Stimulated activated CD8-positive, alpha-beta memory T cell treated with anti-CD3 and anti-CD28 coated beads, Interleukin-12 subunit alpha, Interleukin-12 subunit beta, amount 100 ng/mL, for 24 hours (primary cell): Measurements from ENCODE around the gene TNNC2.
"Not testable (repeated sequence)": the region's sequence is repeated elsewhere in the genome, so short reads cannot be mapped to it uniquely, and the experiment has no call there.

Experiments
- DNase-seq: peaks from one replicate; pipeline ENCODE4 v3.0.0-alpha.2; 2020; ENCODE audit errors: extremely low read depth

Gene TNNC2

DNA sequence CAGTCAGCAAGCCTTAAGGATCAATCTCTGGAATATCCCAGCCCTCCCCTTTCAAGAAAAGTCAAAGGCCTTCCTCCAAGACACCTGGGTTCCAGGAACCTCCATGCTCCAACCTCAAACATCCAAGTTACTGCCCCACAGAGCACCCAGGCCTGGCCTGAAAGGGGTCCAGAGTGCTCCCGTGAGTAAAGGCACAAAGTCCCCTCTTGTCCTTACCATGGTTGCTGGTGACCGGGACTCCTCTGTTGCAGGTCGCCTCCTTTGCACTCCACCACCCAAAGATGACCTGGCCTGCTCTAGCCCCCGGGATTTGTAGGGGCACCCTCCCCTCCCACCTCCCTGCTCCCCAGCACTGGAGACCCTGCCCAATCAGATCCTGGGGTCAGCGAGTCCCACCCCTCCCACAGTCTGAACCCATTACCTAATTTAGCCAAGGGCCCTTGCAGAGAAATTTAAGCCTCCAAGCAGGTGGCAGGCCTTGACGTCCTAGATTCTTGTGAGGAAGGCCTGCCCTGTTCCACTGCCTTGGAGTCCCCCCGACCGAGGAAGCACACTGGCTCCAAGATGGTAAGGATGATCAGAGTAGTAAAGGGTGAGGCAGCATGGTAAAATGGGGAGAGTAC is at the start of gene TNNC2:
Gene TNNC2 (minus strand): TSS at position 283 of the 623 bp plus-strand sequence. CDS start 64 bp downstream, at position 219.
- no peak for DNase-seq

DNA sequence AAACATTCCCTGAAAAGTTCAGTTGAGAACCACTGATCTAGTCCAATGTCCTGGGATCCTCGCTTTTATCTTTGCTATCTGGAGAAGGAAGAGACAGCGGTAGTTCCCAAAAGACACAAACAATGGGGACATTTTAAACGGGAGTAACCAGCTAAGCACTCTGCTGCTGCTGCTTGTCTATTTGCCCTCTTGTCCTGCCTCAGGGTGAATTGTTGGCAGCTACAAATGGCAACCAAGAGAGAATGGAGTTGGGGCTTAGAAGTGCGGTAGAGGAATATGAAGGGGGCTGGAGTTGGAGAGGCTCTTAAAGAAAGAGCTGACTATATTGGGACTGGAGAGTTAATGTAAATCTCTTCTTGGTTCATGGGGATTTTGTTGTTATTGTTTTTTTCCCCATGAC is 47.5 kb upstream of the TNNC2 start:
- DNase-seq, result no peak

DNA sequence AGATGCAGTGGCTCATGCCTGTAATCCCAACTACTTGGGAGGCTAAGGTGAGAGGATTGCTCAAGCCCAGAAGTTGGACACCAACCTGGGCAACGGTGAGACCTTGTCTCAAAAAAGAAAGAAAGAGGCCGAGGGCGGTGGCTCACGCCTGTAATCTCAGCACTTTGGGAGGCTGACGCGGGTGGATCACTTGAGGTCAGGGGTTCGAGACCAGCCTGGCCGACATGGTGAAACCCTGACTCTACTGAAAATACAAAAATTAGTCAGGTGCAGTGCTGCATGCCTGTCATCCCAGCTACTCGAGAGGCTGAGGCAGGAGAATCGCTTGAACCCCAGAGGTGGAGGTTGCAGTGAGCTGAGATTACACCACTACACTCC is 47.0 kb upstream of the TNNC2 start:
- DNase-seq, result not testable (repeated sequence)

DNA sequence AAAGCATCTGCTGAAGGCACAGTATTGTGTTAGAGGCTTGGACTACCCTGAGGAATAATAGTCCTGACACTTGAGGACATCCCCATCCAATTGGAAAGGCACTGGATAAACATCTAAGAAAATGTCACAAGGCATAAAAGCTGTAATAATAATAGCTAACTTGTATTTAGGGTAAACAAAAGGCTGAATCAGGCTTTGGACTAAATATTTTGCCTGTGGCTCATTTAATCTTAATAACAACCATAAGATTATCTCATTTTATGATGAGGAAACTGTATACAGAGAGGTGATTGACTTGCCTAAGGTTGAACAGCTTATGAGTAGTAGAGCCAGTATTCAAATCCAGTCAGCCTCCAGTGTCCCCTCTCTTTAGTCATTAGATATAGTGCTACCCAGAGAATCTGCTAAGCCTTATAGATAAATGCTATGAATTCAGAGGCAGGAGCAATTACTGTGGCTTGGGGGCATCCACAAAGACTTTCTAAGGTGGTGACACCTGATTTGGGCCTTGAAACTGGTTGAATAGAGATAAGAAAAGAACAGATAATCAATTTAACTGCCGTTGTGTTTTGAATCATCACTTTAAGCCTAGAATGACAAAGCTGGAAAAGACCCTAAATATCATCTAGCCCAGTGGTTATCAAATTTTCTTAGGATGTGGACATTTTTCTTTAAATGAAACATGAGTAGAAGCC is 46.4 kb upstream of the TNNC2 start:
- DNase-seq, result no peak

DNA sequence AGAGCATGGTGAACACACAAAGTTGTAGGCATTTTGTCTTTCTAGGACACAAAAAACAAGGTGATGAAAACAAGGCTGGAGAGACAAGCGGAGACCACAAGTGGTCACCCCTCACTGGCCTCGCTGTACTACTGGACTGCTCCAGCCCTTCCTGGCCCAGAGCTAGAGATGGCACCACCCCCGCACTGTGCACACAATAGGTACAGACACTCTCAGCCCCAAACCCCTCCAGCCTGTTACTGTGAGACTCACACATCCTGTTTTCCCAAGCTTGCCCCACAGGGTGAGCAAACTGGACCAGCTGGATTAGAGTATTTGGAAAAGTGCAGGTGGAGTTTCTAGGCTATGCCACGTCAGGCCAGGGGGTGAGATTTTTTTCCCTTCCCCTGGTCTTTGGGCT is 45.5 kb upstream of the TNNC2 start:
- DNase-seq, result no peak

DNA sequence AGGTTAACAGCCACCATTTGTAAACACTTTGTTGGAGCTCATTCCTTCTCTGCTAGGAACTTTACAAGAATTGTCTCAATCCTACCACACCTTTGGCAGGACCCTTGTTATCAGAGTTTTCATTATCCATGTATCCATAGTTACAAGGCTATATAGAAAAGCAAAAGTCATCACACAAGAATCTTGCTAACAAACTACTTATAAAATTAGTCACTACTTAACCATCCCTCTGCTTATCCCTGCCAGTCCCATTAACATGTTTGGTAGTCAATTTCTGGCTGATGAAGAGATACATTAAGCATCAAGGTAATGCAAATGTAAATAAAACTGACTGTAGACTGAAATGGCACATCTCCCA is 40.7 kb upstream of the TNNC2 start:
- DNase-seq, result no peak

DNA sequence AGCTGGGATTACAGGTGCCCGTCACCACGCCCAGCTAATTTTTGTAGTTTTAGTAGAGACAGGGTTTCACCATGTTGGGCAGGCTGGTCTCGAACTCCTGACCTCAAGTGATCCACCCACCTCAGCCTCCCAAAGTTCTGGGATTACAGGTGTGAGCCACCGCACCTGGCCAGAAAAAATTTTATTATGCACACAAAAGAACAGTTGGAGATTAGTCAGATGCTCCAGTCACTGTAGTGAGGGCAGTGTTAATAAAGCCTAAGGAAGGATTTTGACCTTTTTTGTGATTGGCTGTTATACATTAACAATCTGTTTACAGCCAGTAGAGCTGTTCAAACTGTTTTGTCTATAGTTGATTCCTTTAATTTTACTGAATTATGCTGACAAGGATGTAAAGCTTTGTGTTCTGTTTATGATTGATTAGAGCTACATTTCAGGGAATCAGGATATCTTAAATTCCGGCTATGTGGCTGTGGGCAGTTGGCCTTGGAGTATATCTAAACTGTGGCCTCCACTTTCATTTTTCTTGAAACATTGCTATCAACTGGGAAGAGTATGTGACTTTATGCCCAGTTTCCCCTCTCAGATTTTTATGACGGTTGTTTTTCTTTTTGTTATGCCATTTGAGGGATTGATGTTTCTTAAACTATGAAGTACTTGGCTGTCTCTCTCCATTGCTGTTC is 40.2 kb upstream of the TNNC2 start:
- DNase-seq, result no peak

DNA sequence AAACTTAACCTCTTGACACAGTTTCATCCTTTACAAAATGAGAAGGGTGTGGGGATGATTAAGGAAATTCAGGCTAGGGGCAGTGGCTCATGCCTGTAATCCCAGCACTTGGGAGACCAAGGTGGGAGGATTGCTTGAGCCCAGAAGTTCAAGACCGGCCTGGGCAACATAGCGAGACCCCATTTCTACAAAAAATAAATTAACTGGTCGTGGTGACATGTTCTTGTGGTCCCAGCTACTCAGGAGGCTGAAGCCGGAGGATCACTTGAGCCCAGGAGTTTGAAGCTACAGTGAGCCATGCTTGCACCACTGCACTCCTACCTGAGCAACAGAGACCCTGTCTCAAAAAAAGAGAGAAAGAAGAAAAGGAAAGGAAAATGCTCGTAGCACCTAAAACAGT is 39.3 kb upstream of the TNNC2 start:
- no peak for DNase-seq

DNA sequence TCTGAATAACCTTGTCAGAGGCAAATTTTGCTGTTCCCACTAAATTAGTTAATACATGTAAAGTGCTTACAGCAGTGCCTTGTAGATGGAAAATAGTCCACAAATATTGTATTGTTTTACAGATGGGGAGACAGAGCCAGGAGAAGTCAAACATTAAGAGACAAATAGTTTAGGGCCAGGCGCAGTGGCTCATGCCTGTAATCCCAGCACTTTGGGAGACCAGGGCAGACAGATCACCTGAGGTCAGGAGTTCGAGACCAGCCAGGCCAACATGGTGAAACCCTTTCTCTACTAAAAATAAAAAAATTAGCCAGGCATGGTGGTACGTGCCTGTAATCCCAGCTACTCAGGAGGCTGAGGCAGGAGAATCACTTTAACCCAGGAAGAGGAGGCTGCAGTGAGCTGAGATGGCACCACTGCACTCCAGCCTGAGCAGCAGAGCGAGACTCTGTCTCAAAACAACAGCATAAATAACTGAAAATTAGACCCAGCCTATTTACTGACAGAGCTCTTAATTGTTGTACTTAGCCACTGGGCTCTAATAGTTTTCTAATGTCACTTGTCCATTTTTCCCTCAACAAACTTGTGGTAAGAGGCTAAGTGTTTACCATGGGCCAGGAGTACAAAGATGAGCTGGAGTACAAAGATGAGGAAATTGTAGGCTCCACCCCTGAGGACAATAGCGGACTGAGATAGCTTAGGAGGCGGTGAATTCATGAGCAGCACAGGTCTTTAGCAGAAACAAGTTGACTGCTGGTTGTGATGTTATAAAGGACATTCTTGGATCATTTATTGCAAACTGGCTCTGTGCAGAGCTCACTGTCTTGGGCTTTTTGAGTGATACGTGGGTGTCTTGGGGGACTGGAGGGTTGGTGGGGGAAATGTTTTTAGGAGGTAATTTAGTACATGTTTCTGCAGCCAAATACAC is 36.7 kb upstream of the TNNC2 start:
- DNase-seq, result no peak

DNA sequence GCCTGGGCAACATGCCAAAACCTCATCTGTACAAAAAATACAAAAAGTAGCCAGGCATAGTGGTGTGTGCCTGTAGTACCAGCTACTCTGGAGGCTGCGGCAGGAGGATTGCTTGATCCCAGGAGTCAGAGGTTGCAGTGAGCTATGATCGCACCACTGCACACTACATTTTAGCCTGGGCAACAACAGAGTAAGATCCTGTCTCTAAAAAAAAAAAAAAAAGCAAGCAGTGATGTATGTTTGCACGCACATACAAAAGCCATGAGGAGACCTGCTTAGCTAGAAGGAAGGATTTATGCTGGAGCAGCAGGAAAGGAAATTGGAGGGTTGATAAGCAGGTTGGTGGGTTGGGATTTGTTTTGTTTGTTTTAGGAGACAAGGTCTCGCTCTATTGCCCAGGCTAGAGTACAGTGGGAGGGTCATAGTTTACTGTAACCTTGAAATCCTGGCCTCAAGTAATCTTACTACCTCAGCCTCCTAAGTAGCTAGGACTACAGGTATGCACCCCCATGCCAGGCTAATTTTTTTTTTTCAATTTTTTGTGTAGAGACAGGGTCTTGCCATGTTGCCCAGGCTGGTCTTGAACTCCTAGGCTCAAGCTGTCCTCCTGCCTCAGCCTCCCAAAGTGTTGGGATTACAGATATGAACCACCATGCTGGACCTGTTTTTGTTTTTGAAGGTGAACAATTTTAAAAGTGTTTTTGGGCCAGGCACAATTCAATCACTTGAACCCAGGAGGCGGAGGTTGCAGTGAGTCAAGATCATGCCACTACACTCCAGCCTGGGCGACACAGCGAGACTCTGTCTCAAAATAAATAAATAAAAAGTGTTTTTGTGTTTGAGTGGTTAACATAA is 34.3 kb upstream of the TNNC2 start:
- no peak for DNase-seq

DNA sequence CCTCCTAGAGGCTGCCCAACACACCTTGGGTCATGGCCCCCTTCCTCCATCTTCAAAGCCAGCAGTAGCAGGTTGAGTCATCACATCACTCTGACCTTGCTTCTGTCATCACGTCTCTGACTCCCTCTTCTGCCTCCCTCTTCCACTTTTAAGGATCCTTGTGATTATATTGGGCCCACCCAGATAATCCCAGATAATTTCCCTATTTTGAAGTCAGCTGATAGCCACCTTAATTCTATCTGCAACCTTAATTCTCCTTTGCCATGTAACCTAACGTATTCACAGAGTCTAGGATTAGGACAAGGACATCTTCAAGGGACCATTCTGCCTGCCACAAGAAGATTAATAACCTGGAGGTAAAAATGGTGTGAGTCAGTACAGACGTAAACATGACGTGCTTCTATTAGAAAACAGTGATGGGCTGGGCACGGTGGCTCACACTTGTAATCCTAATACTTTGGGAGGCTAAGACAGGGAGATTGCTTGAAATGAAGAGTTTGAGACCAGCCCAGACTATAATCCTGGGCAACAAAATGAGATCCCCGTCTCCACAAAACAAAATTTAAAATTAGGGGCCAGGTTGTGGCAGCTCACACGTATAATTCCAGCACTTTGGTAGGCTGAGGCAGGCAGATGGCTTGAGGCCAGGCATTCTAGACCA is 33.6 kb upstream of the TNNC2 start:
- DNase-seq, result no peak

DNA sequence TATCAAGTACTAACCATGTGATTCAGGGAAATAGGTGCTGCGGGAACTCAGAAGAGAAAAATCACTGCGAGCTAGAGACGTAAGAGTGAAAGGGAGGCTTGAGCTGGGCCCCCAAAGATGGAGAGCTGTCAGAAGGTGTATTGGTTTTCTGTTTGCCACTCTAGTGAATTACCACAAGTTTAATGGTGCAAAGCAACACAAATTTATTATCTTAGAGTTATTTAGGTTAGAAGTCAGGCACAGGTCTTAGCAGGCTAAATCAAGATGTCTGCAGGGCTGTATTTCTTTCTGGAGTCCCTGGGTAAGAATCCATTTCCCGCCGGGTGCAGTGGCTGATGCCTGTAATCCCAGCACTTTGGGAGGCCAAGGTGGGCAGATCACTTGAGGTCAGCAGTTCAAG is 32.8 kb upstream of the TNNC2 start:
- no peak for DNase-seq

DNA sequence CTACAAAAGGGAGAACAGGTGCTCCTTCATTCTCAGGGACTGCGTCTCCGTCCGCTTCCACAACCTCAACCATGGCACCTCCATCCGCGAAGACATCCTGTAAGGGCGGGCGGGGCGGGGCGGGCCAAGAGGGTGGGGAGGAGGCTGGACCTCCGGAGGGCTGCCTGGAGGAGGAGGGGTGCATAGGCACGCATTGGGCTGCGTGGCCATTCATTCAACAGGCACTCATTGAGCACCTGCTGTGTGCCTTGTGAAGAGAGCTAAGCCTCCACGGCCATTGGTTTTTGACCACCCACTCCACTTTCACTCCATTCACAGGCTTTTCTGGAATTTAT is 30.7 kb upstream of the TNNC2 start:
- no peak for DNase-seq

DNA sequence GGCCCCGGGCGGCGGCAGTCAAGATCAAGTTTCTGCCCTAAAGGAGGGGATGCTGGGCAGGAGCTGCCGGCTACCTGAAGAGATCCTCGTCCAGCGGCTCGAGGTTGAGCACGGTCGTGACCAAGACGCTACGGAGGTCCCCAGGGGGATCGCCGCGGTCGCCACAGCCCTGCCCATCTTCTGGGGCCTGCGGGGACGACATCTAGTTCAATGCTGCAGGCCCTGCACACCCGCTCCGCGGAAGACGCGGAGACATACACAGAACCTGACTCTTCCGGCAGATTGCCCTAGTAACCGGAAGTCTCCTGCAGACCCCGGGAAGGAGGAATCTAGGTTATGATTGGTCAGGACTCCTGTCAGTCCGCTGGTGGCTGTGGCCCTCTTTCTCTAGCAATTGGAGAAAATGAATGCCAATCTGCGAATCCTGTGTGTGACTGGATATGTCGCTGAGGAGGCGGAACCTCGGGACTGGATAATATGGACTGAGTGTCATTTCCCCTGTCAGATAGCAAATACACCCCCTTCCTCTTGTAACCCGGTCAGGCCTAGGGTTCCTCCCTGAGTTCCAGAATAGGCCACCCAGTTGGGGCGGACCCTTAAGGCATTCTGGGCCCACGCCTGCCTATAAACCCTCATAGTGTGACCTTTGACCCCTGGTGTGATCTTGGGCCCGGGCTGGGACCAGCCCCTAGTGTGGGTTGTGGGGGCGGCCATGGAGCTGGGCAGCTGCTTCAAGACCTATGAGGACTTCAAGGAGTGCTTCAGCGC is 30.2 kb upstream of the TNNC2 start, which contains the start of the genes ACOT8 and ZSWIM3:
Gene ACOT8 (minus strand): TSS at position 279 of the 768 bp plus-strand sequence. CDS start 77 bp downstream, at position 202.
Gene ZSWIM3 (plus strand): TSS at position 501 of the 768 bp plus-strand sequence. CDS start 212 bp downstream, at position 713.
- DNase-seq, result peak; percentile 88

DNA sequence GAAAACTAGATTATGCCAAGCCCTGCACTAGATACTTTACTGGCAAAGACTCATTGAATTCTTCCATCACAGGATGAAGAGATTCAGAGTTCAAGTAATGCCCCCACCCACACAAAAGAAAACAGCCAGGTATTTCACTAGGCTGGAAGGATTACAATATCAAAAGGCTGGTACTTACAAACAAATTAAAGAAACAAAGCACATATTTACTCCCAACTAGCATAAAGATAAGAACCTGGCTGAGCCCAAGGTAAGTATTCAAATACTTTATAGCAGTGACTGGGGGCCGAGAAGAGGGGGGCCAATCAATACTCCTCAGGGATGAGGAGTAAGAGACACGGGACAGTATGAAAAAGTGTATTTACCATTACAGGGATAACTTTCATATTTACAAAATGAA is 26.4 kb upstream of the TNNC2 start:
- DNase-seq, result no peak

DNA sequence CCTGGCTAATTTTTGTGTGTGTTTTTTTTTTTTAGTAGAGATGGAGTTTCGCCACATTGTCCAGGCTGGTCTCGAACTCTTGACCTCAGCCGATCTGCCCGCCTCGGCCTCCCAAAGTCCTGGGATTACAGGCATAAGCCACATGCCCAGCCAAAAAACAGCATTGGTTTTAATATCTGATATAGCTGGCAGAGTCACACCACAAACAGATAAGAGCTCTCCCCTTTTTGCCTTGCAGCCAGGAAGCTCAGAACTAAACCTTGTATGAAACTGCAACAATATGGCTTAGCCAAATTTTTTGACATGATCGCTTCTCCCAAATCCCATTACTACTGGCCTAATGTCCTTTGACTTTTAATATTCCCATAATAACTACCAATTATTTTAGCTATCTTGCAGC is 25.2 kb upstream of the TNNC2 start:
- DNase-seq, result no peak

DNA sequence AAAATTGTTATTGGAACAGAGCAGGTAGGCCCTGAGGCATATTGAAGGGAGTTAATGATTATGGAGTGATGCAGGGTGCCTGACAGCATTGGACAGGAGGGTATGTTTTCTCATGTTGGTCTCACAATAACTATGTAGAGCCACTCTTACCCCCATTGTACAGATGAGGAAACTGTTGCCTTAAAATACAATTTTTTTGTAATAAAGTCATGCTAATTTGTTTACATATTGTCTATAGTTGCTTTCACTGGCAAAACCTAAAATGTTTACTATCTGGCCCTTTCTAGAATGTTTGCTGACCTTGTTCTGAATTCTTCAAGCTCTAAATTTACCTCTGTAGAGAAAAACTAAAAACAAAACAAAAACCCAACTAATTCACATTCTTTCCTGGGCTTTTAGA is 24.4 kb upstream of the TNNC2 start:
- no peak for DNase-seq

DNA sequence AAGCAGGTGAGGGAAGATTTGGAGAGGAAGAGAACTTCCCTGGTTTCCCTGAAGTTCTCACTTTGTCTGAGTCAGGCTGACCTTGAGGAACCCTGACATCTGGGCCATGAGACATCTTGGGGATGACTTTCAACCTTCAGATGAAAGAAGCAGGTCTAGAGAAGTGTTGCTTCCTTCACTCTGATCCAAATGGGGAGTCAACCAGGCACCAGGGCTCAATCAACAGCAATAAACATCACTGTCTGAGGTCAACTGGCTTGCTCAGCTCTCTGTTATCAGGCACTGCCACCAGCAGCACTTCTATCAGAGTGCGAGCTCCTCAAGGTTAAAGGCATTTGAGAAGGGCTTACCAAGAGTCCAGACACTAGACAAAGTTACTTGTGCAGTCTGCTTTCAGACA is 23.8 kb upstream of the TNNC2 start:
- no peak for DNase-seq

DNA sequence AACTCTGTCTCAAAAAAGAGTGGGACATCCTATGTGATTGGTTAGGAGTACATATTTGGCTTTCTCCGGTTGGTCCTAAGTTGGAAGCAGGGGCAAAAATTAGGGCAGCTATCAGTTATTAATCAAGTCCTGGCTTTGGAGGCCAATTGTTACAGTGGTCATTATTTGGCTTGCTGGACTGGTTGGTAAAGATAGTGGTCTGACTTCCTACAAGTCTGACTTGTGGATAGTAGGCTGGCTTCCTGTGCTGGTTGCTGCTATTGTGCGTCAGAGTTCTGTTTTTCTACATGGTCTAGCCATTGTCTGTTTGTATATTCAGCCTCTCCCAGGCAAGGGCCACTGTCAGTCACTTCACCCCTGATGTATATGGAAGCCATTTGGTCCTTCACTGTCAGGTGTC is 23.1 kb upstream of the TNNC2 start:
- no peak for DNase-seq
